CD4-positive, alpha-beta T cell treated with Interleukin-4 for 1 hour (primary cell): ENCODE measurements around the gene EPB41L4A.
"Not testable (repeated sequence)": the region's sequence is repeated elsewhere in the genome, so short reads cannot be mapped to it uniquely, and the experiment has no call there.

Source experiments
- DNase-seq, 2 donors: peaks; one replicate each; pipeline ENCODE4 v3.0.0-alpha.2; 2020 to 2022

The EPB41L4A gene

GRCh38 chr5:112419164-112419985 lies at the start of gene EPB41L4A:
Gene EPB41L4A (minus strand): TSS chr5:112419277. CDS start chr5:112419039, 238 bp downstream.
- no peak for DNase-seq

- DNase-seq, result no peak
Observed at GRCh38 chr5:112467485-112467884, 48.4 kb upstream of the EPB41L4A start.

GRCh38 chr5:112466261-112466660 lies 47.2 kb upstream of the EPB41L4A start:
- not testable (repeated sequence) for DNase-seq

- not testable (repeated sequence) for DNase-seq
Observed at GRCh38 chr5:112447187-112447760, 28.2 kb upstream of the EPB41L4A start.

GRCh38 chr5:112445626-112446350 lies 26.7 kb upstream of the EPB41L4A start:
- DNase-seq, result no peak

GRCh38 chr5:112443932-112444331 lies 24.9 kb upstream of the EPB41L4A start:
- DNase-seq, result not testable (repeated sequence)

GRCh38 chr5:112440031-112440430 lies 21.0 kb upstream of the EPB41L4A start:
- DNase-seq, result no peak

GRCh38 chr5:112436144-112436543 lies 17.1 kb upstream of the EPB41L4A start:
- DNase-seq, result no peak

- DNase-seq, result no peak
Observed at GRCh38 chr5:112434641-112435040, 15.6 kb upstream of the EPB41L4A start.

GRCh38 chr5:112426202-112426601 lies 7.1 kb upstream of the EPB41L4A start:
- DNase-seq, result not testable (repeated sequence)

- DNase-seq, result peak; percentile 35 to 51
Observed at GRCh38 chr5:112419986-112420864, 1.1 kb upstream of the EPB41L4A start.

GRCh38 chr5:112418659-112419163 lies 366 bp downstream of the EPB41L4A start:
- no peak for DNase-seq

- peak; percentile 24 to 66 for DNase-seq
Observed at GRCh38 chr5:112417931-112418658, 982 bp downstream of the EPB41L4A start.

GRCh38 chr5:112415552-112415951 lies 3.5 kb downstream of the EPB41L4A start:
- DNase-seq, result no peak

- no peak for DNase-seq
Observed at GRCh38 chr5:112413611-112414010, 5.5 kb downstream of the EPB41L4A start.

GRCh38 chr5:112412346-112412745 lies 6.7 kb downstream of the EPB41L4A start:
- no peak for DNase-seq

GRCh38 chr5:112411903-112412302 lies 7.2 kb downstream of the EPB41L4A start:
- no peak for DNase-seq

- no peak for DNase-seq
Observed at GRCh38 chr5:112407666-112408065, 11.4 kb downstream of the EPB41L4A start.

GRCh38 chr5:112407240-112407639 lies 11.8 kb downstream of the EPB41L4A start:
- DNase-seq, result no peak

- no peak for DNase-seq
Observed at GRCh38 chr5:112403069-112403468, 16.0 kb downstream of the EPB41L4A start.

- DNase-seq, result no peak
Observed at GRCh38 chr5:112401924-112402323, 17.2 kb downstream of the EPB41L4A start.

- DNase-seq, result no peak
Observed at GRCh38 chr5:112397690-112398089, 21.4 kb downstream of the EPB41L4A start.
